ENCODE data around the gene SLC38A10. TPM values are rescaled to one million over a fixed set of nuclear protein-coding genes. Genes with fewer than 3 reads are reported as not detected.
A peak's percentile ranks its signal among the peaks of the same experiment; 100 is the strongest.

Gene SLC38A10
- total and polyA plus RNA-seq, 2 donors from 2014 or later, result 72.7 to 89.7 TPM

DNA sequence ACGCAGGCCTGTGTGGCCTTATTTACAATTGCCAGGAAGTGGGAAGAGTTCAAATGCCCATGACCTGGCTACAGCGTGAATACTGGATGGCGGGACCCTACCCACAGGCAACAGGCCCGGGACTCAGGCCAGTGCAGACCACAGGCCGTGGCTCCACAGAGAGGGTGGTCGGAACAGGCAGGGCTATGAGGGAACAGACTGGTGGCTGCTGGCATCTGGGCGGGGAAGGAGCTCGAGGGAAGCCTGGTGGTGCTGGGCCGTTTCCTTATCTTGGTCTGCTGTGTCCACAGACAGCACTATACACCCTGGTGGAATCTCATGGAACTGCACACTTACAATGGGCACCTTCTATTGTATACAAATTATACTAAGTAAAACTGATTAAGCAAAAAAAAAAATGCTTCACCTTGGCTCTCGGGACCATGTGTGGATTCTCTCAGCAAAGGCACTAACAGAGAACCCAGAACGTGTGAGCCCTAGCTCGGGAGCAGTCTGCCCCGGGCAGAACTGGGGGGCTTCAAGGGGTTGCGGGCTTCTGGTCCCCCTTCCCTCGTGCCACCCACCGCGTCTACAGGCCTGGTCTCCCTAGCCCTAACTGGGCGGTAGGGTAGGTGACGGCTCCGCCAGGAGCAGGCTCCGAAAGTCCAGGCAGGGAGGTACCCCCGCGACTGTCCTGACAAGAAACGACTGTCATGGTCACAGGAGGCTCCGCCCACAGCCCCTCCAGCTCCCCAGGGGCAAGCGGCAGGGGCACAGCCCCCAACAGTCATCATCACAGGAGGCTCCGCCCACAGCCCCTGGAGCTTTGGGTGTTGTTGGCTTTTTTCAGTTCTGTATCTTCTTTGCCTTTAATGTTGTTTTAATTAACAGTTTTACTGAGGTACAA is 94.2 kb downstream of the SLC38A10 start:
- no peaks in the 10 kb centered on the region for H3K27me3 ChIP-seq (ENCODE audit: control insufficient read depth, insufficient read depth, low read length)
- FAIRE-seq (no peak), DNase-seq (peak in 3 of 5 donors; percentile 44 to 69 (median 45))
- H3K9me3 ChIP-seq (ENCODE audit: control insufficient read depth in 2 of 3, insufficient read depth in 1 of 3, low read length in 3 of 3), result no peaks in the 10 kb centered on the region
- H3K4me3 ChIP-seq (ENCODE audit: low read length in 3 of 3), result no peak overlapping the region
- H3K27ac ChIP-seq (ENCODE audit: low read depth in 2 of 2, low read length in 2 of 2), result no peak overlapping the region
- no peak overlapping the region for H3K9ac ChIP-seq (ENCODE audit: low read length in 3 of 3)
- no peaks in the 10 kb centered on the region for H3K36me3 ChIP-seq (ENCODE audit: control insufficient read depth in 2 of 3, insufficient read depth in 3 of 3, low read length in 3 of 3)
- TF ChIP-seq, protein P1, sequence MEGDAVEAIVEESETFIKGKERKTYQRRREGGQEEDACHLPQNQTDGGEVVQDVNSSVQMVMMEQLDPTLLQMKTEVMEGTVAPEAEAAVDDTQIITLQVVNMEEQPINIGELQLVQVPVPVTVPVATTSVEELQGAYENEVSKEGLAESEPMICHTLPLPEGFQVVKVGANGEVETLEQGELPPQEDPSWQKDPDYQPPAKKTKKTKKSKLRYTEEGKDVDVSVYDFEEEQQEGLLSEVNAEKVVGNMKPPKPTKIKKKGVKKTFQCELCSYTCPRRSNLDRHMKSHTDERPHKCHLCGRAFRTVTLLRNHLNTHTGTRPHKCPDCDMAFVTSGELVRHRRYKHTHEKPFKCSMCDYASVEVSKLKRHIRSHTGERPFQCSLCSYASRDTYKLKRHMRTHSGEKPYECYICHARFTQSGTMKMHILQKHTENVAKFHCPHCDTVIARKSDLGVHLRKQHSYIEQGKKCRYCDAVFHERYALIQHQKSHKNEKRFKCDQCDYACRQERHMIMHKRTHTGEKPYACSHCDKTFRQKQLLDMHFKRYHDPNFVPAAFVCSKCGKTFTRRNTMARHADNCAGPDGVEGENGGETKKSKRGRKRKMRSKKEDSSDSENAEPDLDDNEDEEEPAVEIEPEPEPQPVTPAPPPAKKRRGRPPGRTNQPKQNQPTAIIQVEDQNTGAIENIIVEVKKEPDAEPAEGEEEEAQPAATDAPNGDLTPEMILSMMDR (IDR thresholded peaks at IDR 0.05; ENCODE audit: borderline replicate concordance, extremely low read depth, insufficient read depth), result peak; percentile 46
- peaks cover 0 to 3% (median 0%) of the 10 kb centered on the region in 3 donors for H3K4me1 ChIP-seq (ENCODE audit: control insufficient read depth in 2 of 3, insufficient read depth in 2 of 3, low read depth in 1 of 3, low read length in 3 of 3)
- intact Hi-C loops (cut with DNase I), result no loop called here

- no peak overlapping the region for H3K4me3 ChIP-seq (ENCODE audit: low read length in 3 of 3)
- intact Hi-C loops (cut with DNase I), result no loop called here
Measured at GRCh38 chr17:81200201-81200600, 94.9 kb downstream of the SLC38A10 start.

DNA sequence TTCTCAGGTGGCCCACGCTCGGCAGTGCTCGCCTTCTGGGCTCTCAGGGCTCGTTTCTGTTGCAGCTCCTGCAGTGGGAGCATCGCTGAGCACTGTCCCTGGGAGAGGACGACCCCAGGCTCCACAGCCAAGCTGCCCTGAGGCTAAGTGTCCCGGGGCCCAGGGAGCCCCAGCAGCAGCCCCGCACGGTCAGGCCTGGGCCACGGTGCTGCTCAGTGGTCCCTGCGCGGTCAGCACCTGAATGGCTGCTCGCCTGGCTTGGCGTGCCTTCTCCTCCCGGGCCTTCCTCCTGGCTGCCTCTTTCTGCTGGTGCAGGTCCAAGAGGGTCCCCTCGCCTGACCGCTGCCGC is 95.7 kb downstream of the SLC38A10 start:
- TF ChIP-seq, protein P1 (IDR thresholded peaks at IDR 0.05; ENCODE audit: borderline replicate concordance, extremely low read depth, insufficient read depth), result no peak
- Histone ChIP-seq H3K4me1 (ENCODE audit: control insufficient read depth in 2 of 3, insufficient read depth in 2 of 3, low read depth in 1 of 3, low read length in 3 of 3) (peaks cover 0 to 3% (median 0%) of the 10 kb centered on the region in 3 donors), H3K27ac (ENCODE audit: low read depth in 2 of 2, low read length in 2 of 2) (no peak overlapping the region), H3K27me3 (ENCODE audit: control insufficient read depth, insufficient read depth, low read length) (no peaks in the 10 kb centered on the region), H3K9me3 (ENCODE audit: control insufficient read depth in 2 of 3, insufficient read depth in 1 of 3, low read length in 3 of 3) (no peaks in the 10 kb centered on the region), H3K4me3 (ENCODE audit: low read length in 3 of 3) (no peak overlapping the region), H3K36me3 (ENCODE audit: control insufficient read depth in 2 of 3, insufficient read depth in 3 of 3, low read length in 3 of 3) (no peaks in the 10 kb centered on the region), H3K9ac (ENCODE audit: low read length in 3 of 3) (no peak overlapping the region)
- intact Hi-C loops (cut with DNase I), result no loop called here
- DNase-seq (no peak), FAIRE-seq (no peak)

More at GRCh38 chr17:81200201-81200600, 94.9 kb downstream of the SLC38A10 start:
- Histone ChIP-seq H3K27me3 (ENCODE audit: control insufficient read depth, insufficient read depth, low read length) (no peaks in the 10 kb centered on the region), H3K4me1 (ENCODE audit: control insufficient read depth in 2 of 3, insufficient read depth in 2 of 3, low read depth in 1 of 3, low read length in 3 of 3) (peaks cover 0 to 3% (median 0%) of the 10 kb centered on the region in 3 donors), H3K36me3 (ENCODE audit: control insufficient read depth in 2 of 3, insufficient read depth in 3 of 3, low read length in 3 of 3) (no peaks in the 10 kb centered on the region), H3K9ac (ENCODE audit: low read length in 3 of 3) (no peak overlapping the region), H3K9me3 (ENCODE audit: control insufficient read depth in 2 of 3, insufficient read depth in 1 of 3, low read length in 3 of 3) (no peaks in the 10 kb centered on the region), H3K27ac (ENCODE audit: low read depth in 2 of 2, low read length in 2 of 2) (no peak overlapping the region)
- TF ChIP-seq, protein P1 (IDR thresholded peaks at IDR 0.05; ENCODE audit: borderline replicate concordance, extremely low read depth, insufficient read depth), result no peak
- DNase-seq (no peak), FAIRE-seq (no peak)

Data from kidney (tissue), 14 donors.